ENCODE results near the gene RCBTB1.

The RCBTB1 gene

DNA sequence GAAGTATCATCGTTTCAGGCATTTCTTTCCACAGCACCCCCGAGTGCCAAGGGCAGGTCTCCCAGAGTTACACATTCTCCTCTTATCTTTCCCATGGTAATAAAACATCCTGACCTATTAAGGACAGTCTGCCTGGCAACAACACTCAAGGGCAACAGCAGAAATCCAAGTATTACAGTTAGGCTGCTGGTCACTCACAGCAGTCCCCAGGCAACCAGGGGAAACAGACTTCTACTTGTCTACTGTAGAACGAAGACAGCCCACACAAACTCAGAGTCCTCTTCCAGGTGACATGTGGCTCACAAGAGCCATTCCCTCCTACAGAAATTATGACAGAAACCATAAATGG, 24.3 kb downstream of the RCBTB1 start:
- no peak for DNase-seq

DNA sequence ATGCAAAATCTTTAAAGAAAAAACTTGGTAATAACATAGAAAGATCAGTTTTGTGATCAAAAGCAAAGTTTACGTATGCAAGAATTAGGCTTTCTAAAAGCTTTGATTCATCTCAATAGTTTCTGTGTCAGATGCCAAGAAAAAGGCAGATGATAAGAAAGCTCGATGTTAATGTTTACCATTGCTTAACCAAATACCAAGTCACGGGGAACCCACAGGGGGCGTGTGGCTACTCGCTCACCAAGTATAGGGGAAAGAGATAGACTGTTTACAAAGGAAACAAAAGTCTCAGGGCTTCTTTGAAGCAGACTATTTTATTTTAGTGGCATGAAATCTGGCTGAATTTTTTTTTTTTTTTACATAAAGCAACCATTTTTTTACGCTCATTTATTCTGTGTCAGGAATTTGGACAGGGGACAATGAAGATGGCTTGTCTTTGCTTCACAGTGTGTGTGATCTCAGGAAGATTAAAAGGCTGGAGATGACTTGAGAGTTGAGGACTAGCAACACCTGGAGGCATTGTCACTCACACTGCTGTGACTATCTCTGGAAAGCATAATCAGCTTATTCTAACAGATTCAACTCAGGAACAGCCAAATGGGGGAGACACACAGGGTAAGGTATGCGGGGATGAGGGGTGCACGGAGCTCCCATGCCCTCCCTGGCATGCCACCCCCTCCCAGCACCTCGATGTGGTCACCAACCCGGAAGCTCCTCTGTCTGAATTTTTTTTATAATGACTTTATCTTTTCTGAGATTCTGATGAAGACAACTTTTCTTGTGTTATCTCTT, 24.9 kb downstream of the RCBTB1 start:
- peak in 1 of 56 donors; percentile 13 for DNase-seq

DNA sequence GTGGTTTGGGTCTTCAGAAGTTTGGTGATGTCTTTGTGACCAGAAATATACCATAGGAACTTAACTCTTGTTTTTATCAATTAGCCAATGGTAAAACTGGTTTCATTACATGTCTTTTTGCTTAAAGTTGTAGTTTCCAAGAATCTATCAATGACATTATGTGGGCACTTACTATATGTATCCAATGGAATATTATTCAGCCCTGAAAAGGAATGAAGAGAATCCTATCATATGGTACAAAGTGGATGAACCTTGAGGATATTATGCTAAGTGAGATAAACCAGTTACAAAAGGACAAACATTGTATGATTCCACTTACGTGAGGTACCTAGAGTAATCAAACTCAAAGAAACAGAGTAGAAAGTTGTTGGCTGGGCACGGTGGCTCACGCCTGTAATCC, 26.4 kb downstream of the RCBTB1 start:
- DNase-seq: no peak

DNA sequence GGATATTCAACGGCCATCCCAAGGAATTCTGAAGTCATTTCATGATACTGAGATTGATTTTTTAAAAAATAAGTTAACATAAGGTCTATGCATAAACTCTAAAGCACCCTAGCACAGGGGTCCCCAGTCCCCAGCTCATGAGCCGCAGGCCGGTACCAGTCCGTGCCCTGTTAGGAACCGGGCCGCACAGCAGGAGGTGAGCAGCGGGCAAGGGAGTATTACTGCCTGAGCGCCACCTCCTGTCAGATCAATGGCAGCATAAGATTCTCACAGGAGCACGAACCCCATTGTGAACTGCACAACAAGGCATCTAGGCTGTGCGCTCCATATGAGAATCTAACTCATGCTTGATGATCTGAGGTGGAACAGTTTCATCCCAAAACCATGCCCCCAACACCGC, 31.0 kb downstream of the RCBTB1 start:
- no peak for DNase-seq

DNA sequence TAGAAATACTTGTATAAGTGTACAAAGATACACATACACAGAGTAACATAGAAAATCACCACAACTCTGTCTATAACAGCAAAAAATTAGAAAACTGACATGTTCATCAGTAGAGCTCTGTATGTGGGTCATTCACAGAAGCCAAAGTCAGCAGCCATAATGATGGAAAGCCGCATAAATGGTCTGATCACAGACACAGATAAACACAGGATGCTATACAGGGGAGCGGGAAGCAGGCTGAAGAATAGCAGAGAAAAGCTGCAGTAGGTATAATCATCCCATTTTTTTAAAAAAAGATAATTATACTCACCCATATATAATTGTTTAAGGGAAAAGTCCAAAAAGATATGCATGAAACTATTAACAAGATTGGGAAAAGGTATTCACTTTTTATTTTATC, 31.5 kb downstream of the RCBTB1 start:
- no peak for DNase-seq

DNA sequence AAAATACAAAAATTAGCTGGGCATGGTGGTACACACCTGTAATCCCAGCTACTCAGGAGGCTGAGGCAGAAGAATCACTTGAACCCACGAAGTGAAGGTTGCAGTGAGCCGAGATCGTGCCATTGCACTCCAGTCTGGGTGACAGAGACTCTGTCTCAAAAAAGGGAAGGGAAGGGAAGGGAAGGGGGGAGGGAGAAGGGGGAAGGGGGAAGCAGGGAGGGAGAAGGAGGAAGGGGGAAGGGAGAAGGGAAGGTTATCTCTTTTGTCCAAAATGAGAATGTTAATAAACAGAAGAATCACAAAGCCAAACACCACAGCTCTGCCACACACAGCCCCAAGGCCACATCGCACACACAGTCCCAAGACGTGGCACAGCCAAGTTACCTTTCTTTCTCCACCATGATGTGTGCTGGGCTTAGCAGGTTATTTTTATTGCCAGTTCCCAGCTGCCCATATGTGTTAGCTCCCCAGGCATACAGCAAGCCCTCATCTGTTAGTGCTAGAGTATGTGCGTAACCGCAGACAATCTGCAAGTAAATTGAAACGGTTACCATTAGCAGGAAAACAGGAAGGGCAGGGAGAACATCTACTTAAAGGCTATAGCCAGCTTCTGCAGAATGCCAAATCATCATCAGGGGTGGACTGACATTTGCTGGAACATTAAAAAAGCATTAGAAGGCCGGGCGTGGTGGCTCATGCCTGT, 34.3 kb downstream of the RCBTB1 start:
- DNase-seq: no peak

DNA sequence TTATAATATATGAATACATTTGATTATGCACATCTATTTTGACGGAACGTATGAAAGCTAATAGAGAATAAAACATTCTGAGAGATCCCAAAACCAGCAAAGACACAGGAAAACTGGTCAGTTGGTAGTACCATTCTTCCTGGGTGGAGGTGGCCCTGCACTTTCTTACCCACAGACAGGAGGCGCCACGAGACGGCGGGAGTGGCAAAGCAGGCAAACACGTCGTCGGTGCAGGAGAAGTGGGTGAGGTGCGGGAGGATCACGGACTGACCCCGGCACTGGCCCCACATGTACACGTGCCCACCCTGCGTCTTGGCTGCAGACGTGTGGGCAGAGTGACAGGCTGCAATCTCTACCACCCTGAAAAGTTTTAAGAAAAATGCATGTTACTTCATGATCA, 36.1 kb downstream of the RCBTB1 start:
- DNase-seq: peak in 1 of 56 donors; percentile 4

DNA sequence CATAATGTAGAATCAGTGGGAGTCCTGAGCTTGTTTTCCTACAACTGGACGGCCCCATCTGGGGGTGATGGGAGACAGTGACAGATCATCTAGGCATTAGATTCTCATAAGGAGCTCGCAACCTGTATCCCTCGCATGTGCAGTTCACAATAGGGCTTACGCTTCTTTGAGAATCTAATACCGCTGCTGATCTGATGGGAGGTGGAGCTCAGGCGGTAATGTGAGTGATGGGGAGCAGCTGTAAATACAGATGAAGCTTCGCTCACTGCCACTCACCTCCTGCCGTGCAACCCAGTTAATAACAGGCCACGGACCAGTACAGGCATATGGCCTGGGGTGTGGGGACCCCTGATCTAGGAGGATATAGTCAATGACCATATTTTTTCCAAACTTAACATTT, 38.8 kb downstream of the RCBTB1 start:
- no peak for DNase-seq

DNA sequence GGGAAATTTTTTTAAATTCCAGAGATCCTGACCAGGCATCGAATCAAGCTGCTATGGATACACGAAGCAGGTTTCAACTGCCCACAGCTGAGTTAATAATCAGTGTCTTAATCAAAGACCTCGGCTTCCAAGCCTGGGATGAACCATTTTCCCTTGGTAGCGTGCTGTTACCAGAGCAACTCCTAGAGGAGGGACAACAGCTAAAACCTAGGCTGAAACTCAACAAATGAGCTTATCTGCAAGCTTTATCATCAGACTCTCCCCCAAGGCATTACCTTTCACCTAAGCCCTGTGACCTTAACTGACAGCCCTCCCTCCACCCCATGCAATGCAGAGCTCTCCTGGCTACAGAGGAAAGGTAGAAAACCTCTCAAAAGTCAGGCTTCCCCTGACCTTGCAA, 39.7 kb downstream of the RCBTB1 start:
- no peak for DNase-seq

DNA sequence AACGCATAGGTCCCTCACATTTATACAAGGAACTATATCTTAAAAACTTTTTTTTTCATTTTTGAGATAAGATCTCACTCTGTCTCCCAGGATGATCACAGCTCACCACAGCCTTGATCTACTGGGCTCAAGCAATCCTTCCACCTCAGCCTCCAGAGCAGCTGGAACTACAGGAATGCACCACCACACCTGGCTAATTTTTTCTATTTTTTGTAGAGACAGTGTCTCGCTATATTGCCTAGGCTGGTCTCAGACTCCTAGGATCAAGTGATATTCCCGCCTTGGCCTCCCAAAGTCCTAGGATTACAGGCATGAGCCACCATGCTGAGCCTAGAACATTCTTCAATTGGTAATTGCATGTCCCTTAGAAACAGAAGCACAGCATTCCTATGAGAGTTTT, 41.7 kb downstream of the RCBTB1 start:
- no peak for DNase-seq

DNA sequence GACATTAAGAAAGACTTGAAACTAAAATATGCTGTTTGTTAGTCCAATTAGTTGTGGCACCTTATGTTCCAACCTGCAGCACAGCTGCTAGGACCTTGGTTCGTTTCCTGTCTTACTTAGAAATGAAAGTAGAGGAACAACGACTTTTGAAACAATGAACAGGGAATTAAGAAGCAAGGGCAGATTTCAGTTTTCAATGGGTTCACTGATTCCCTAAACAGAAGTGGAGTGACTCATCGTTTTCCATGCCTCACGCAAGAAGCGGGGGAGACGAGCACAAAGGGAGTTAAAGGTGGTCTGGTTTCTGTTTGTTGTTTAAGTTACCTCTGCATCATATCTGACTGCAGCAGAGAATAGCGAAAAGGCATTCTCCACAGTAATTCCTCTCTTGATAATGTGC, 44.8 kb downstream of the RCBTB1 start:
- no peak for DNase-seq

DNA sequence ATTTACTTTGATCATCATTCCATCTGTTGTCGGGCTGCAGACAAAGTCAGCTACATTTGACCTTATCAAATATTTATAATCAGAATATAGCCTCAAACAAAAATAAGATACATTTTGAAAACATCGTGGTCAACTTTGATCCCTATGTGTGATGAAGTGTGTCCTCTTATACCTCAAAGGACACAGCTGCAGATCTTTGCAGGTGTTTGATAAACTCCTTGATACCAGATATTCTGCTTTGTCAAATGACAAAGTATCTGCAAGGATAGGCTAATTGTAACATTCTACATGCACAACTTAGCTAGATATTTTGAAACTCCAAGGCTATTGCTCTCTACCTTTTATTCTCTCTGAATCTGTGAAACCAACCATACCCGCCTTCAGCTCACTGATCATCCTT, 45.6 kb downstream of the RCBTB1 start:
- DNase-seq: no peak

DNA sequence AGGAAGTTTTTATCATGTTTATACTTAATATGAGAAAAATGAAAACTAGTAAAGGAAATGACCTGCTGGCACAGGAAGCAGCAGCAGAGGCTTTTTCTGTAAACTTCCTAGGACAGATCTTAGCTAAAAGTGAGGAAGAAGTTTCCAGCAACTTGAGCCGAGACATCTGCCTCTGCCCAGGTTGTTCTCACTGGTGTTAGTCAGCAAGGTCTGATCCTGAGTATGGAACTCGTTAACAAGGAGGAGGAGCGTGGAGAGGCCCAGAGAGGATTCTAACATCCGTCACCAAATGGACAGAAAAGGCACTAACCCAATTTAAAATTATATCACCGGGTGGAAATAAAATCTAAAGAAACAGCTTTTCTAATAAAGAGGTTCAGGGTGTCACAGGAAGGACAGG, 46.0 kb downstream of the RCBTB1 start:
- no peak for DNase-seq

DNA sequence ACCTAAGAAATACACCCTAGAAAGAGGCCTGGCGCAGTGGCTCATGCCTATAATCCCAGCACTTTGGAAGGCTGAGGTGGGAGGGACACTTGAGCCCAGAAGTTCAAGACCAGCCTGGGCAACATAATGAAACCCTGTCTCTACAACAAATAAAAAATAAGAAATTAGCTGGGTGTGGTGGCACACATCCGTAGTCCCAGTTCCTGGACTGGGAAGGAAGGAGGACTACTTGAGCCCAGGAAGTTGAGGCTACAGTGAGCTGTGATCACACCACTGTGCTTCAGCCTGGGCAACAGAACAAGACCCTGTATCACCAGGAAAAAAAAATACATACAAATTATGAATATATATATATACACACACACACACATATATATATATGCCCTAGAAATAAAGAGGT, 47.0 kb downstream of the RCBTB1 start:
- no peak for DNase-seq

DNA sequence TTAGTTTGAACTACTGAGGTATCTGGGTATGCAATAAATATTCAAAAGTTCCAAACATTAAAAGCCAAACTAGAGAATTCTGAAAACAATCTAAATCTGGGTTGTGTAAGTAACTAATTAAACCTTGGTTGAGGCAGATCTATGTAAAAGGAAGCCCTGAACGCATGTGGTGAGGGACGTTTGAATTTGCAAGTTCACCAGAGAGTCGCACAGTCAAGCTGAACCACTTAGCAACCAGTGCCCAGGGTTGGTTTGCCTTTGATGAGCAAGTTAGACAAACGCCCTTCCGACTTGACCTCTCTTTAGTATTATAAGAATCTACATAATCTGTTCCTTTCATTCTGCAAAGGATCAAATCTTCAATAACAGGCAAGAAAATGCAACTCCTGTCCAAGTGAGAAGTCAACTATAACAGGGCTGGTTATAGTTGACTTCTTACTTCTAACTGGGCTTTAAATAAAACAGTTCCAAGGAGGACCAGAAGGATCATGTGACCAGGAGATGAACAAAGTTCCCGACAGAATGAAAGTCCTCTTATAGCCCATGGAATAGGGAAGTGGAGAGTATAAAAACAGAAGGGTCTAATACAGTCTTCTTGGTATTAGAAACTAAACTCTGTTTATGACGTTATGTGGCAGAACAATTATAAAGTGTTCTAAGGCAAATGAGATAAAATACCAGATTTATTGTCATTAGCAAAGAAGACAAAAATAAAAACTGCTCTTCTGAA, 49.0 kb downstream of the RCBTB1 start:
- peak in 1 of 56 donors; percentile 23 for DNase-seq

DNA sequence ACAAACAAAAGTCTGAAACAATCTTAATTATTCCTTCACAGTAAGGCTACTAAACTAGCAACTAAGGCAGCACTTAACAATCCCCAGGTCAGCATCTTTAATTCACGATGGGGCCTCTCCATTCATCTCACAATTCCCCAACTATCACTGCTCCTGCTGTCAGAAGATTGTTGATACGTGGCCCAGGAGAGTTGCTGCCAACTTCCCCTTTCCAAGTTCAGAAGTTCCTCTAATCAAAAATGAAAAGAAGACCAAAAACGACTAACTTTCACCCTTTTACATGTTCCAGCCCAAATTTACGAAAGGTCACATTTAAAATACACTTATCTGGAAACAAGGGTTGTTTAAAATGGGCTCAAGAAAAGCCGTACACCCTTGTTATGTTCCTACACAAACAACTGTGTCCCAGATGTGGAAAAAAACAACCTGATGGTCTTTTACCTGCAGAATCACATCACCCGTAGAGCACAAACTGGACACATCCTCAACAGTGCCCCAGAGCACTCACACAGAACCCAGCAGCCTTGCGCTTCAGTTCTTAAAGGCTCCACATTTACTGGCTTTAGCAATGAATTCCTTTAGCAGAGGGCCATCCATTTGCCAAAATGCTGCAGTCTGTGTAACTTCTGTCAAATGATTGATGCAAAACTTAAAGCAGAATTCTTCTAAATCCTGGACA, 51.6 kb downstream of the RCBTB1 start:
- no peak for DNase-seq

DNA sequence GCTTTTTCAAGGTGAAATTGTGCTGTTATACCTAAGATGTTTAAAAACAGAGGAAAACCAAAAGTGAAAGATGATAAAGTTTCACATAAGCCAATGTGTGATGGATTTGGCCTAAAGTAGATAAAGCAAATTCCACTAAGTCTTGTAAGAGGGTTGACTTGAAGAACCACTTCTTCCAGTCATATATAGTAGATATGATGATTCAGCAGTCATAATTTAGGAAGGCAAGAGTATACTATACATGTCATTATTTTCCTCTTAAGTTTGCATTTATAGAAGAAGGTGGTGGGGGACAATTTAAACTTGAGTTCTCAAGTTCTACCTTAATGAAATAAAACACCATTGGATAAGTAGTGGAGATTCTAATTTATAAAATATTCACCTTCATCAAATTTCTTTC, 52.3 kb downstream of the RCBTB1 start:
- DNase-seq: no peak

DNA sequence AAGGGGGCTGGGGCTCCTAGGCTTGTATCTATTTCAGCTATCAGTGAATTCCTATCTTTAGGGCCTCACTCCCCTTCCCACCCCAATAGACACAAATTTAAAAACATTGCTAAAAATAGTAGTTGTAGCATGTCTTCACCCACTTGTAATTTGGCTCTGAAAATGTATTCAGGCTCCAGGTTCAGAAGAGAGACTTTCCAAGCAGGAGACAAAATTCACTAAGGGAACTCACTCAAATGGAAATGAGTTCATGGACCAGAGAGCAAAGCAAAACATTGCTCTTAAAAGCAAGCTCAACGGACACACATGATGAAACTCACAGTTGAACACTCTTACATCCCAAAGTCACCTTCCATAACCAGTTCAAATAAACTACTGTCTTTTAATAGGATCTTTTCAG, 52.8 kb downstream of the RCBTB1 start:
- DNase-seq: no peak

DNA sequence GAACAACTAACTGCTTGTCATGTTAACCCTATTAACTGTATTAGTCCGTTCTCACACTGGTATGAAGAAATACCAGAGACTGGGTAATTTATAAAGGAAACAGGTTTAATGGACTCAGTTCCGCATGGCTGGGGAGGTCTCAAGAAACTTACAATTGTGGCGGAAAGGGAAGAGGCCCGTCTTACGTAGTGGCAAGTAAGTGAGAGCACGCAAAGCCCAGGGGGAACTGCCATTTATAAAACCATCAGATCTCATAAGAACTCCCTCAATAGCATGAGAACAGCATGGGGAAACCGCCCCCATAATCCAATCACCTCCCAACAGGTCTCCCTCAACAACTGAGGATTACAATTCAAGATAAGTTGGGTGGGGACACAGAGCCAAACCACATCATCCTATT, 54.9 kb downstream of the RCBTB1 start:
- DNase-seq: peak in 3 of 56 donors; percentile 13 to 42 (median 19)

DNA sequence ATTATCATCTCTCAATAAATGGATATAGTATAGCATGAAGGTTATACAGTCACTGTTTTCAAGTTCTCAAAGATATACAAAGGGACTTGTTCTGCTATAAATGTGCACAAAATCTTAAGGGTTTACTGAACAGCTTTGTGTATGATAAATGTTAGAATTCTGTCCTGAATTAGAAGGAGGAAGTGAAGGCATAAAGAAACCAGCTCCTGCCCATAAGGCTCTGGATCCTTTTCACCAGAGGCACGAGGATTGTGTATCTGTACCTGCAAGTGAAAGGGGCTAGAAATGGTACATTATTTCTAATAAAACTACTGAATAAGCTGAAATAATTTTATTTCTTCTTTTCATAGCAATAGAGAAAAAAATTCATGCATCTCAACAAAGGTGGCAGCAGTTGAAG, 57.2 kb downstream of the RCBTB1 start:
- DNase-seq: no peak

DNA sequence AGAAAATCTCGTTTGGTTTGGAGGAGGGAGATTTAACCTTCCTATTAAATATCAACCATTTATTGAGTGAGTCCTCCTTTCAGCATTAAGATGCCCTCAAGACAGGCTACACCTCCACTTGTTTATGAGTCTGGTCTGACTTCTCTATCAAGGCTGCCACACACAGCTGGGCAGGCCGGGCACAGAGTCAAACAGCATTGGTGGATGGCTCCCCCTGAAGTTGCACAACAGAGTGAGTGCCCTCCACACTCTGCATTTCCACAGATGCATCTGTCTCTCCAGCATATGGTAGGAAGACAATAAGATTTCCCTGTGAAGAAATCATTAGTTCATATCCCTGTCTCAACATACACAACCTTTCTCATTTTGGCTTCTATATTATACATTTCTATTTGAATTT, 58.2 kb downstream of the RCBTB1 start:
- peak in 13 of 56 donors; percentile 3 to 63 (median 11) for DNase-seq

Measured in amygdala (tissue), 56 donors.